Choroid plexus epithelial cell (primary cell): ENCODE measurements around the gene B4GALT1.
A peak's percentile ranks its signal among the peaks of the same experiment; 100 is the strongest.

Source experiments
- DNase-seq: peaks from one replicate; pipeline ENCODE4 v3.0.0-alpha.2; 2010; ENCODE audit warnings: low read depth
- H3K4me3 ChIP-seq: 2 replicates; pipeline ENCODE4 v1.5.1; 2011; ENCODE audit warnings: low read depth, mild to moderate bottlenecking, control low read depth, low read length, moderate library complexity
- CTCF ChIP-seq: conservative IDR thresholded peaks from 2 replicates; pipeline ENCODE4 v1.5.1; 2011; ENCODE audit warnings: low read depth, mild to moderate bottlenecking, control low read depth, inconsistent platforms, low read length, moderate library complexity

Gene B4GALT1

DNA sequence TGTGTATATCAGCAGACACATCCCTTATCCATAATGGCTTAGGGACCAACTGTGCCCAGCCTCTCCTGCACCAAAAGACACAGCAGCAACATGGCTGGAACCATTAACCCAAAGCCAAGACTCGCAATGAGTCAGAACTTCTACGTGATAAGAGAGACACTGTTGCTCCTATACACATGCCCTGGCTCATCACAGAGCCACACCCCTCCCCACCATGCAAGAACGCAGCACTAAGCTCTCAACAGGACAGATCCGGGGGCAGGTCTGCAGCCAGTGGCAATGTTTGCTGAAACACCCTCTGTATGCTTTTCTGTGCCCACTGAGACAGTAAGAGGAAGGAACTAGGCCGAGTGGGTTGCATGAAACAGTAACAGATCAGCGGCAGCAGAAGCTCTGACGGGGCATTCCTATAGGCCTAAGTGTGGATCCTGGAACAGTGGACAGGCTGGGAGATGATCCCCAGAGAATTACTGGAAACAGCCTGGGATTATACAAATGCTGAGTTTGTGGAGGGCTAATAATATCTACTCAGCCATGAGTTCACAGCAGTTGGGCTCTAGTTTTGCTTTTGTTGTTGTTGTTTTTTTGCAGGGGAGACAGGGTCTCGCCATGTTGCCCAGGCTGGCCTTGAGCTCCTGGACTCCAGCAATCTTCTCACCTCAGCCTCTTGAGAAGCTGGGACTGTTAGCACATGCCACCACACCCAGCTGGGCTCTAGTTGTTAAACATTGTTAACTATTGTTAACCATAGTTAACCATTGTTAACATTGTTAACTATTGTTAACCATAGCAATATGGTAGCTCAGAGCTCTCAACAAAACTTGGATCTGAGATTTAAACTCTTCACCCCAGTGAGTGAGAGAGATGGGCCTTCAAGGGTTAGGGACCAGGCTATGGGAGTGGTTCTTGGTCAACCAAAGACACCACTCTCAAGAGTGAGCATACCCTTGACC lies 41.0 kb downstream of the B4GALT1 start:
- no peak for TF ChIP-seq CTCF
- no peak for DNase-seq

DNA sequence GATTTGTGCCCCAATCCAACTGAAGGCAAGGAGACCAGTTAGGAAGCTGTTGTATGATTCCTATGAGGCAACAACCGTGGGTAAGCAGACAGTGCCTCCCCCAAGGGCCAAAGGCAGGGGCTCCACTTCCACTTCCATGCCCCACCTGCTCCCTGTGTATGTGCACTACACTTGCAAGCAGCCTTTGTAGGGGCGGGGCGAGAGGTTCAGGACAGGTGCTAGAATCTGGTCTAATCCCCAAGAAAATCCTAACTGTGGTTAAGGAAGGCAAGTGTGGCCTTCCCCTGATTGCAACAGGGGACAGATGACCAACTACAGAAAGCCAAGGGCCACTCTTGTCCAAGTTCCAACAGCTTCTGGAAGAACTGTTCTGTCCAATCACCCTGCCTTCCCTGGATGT lies 41.7 kb downstream of the B4GALT1 start:
- no peak for DNase-seq
- H3K4me3 ChIP-seq, result no peak overlapping the region
- TF ChIP-seq CTCF, result no peak

More for the DNA sequence above, 41.0 kb downstream of the B4GALT1 start:
- H3K4me3 ChIP-seq, result no peak overlapping the region

DNA sequence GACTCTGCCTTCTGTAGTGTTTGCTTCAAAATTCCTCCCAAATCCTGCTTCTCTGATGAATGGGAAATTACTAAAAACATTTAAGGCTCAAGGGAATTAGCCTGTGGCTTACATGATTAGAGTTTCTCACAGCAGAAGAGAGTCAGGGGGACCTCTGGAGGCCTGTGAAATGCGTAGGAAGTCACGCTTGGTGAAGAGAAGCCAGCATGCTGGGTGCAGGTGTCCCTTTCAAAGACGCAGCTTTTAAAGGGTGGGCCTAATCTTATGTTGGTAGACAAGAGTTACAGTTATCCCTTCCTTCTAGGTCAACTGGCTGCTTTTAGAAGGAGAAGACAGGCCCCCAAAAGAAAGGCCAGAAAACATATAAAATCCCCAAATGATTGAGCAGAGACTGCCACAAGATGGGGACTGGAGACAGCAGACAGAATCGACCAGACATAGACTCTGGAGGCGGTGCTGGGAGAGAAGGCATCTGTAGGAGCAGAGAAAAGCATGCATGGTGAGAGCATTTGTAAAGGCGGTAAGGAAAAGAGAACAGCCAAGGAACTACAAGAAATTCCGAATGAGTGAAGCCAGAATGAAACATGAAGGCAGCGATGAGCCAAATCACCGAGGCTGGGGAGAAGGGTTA lies 42.3 kb downstream of the B4GALT1 start:
- DNase-seq, result peak; percentile 17
- no peak overlapping the region for H3K4me3 ChIP-seq
- peak; percentile 34 for TF ChIP-seq CTCF

- no peak for TF ChIP-seq CTCF
- DNase-seq, result no peak
- no peak overlapping the region for H3K4me3 ChIP-seq
These were observed 43.1 kb downstream of the B4GALT1 start for GRCh38 chr9:33124046-33124445.

GRCh38 chr9:33123407-33124031 lies 43.6 kb downstream of the B4GALT1 start:
- DNase-seq, result no peak
- TF ChIP-seq CTCF, result no peak
- no peak overlapping the region for H3K4me3 ChIP-seq

DNA sequence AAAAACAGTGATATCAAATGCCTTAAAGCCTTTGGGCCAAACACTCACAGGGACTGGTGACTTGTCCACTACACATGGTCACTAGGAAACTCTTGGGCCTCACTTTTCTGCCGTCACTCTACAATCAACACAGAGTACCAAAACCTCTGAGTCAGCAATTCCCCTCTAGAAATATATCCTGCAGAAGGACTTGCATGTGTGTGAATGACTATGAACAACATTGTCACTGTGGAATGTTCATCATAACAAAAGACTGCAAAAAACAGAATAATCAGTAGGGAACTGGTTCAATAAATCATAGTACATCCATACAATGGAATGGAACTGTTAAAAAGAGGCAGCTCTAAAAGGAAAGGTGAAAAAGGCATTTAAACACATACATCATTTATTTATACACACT lies 46.5 kb downstream of the B4GALT1 start:
- no peak overlapping the region for H3K4me3 ChIP-seq
- no peak for DNase-seq
- no peak for TF ChIP-seq CTCF
